ENCODE results near the gene TCF12.
A peak's percentile ranks its signal among the peaks of the same experiment; 100 is the strongest.

Gene TCF12

GRCh38 chr15:56918046-56918938, at the start of gene TCF12:
Gene TCF12, plus strand, starts transcription at chr15:56918644. Its CDS starts 1,270 bp downstream, at chr15:56919914.
- DNase-seq, result peak; percentile 83

GRCh38 chr15:56869573-56869972, 48.9 kb upstream of the TCF12 start:
- no peak for DNase-seq

- DNase-seq, result no peak
Observed at GRCh38 chr15:56871185-56871584, 47.3 kb upstream of the TCF12 start.

- no peak for DNase-seq
Observed at GRCh38 chr15:56871867-56872266, 46.6 kb upstream of the TCF12 start.

GRCh38 chr15:56877255-56877970, 41.0 kb upstream of the TCF12 start:
- DNase-seq, result no peak

- DNase-seq, result no peak
Observed at GRCh38 chr15:56879502-56879901, 38.9 kb upstream of the TCF12 start.

GRCh38 chr15:56883088-56883487, 35.4 kb upstream of the TCF12 start:
- no peak for DNase-seq

GRCh38 chr15:56886363-56886931, 32.0 kb upstream of the TCF12 start:
- DNase-seq, result no peak

GRCh38 chr15:56886932-56887781, 31.3 kb upstream of the TCF12 start:
- DNase-seq, result peak; percentile 72

GRCh38 chr15:56887782-56888438, 30.5 kb upstream of the TCF12 start:
- DNase-seq, result no peak

- DNase-seq, result no peak
Observed at GRCh38 chr15:56890038-56890437, 28.4 kb upstream of the TCF12 start.

GRCh38 chr15:56891852-56892440, 26.5 kb upstream of the TCF12 start:
- no peak for DNase-seq

- DNase-seq, result no peak
Observed at GRCh38 chr15:56892659-56893363, 25.6 kb upstream of the TCF12 start.

- no peak for DNase-seq
Observed at GRCh38 chr15:56893364-56893678, 25.1 kb upstream of the TCF12 start.

GRCh38 chr15:56894601-56895000, 23.8 kb upstream of the TCF12 start:
- no peak for DNase-seq

- no peak for DNase-seq
Observed at GRCh38 chr15:56901931-56902330, 16.5 kb upstream of the TCF12 start.

- DNase-seq, result no peak
Observed at GRCh38 chr15:56906766-56907165, 11.7 kb upstream of the TCF12 start.

GRCh38 chr15:56910801-56911200, 7.6 kb upstream of the TCF12 start:
- no peak for DNase-seq

GRCh38 chr15:56913241-56913640, 5.2 kb upstream of the TCF12 start:
- DNase-seq, result no peak

GRCh38 chr15:56913670-56914069, 4.8 kb upstream of the TCF12 start:
- no peak for DNase-seq

GRCh38 chr15:56915888-56916287, 2.6 kb upstream of the TCF12 start:
- no peak for DNase-seq
